Tibial artery (tissue), 4 donors: ENCODE data around the gene NKPD1.

ENCODE experiments used
- DNase-seq, 2 donors: peaks; one replicate each; pipeline ENCODE4 v3.0.0-alpha.2; 2019
- H3K27ac ChIP-seq, 2 donors: fragments of 200-600 bp; sonication (generic) in 1 of 2; 1 replicate in 1 of 2; 2 replicates in 1 of 2; pipeline ENCODE4 v1.5.1; 2018 to 2019; ENCODE audit warnings: mild to moderate bottlenecking in 1 of 2
- H3K27me3 ChIP-seq, 2 donors: fragments of 200-600 bp; sonication (generic) in 1 of 2; one replicate each; pipeline versions ENCODE4 v1.5.1 to v1.6.0; 2016 to 2019
- H3K36me3 ChIP-seq, 3 donors: fragments of 200-600 bp; sonication (generic) in 2 of 3; one replicate each; pipeline ENCODE4 v1.5.1; 2016 to 2019; ENCODE audit warnings: mild to moderate bottlenecking in 2 of 3
- H3K4me1 ChIP-seq, 4 donors: fragments of 200-600 bp; sonication (generic) in 2 of 4; 1 replicate in 3 of 4; 2 replicates in 1 of 4; pipeline ENCODE4 v1.5.1; 2016 to 2019
- H3K4me3 ChIP-seq, 2 donors: fragments of 200-600 bp; sonication (generic) in 1 of 2; 1 replicate in 1 of 2; 2 replicates in 1 of 2; pipeline ENCODE4 v1.5.1; 2018 to 2019; ENCODE audit warnings: mild to moderate bottlenecking in 2 of 2
- H3K9me3 ChIP-seq, 3 donors: fragments of 200-600 bp; sonication (generic) in 1 of 3; one replicate each; pipeline ENCODE4 v1.5.1; 2016 to 2019
- intact Hi-C: fragments of 100-400 bp; cut with DNase I; formaldehyde crosslinking; loops from one replicate; pipeline ENCODE4 v1.15.0; 2023; ENCODE audit warnings: low total_unique reads
- TF ChIP-seq, protein P1 (sequence below), 2 experiments: fragments of 200-600 bp in 1 of 2; fragments of 450-650 bp in 1 of 2; IDR thresholded peaks; one replicate each; pipeline ENCODE4 v1.5.1; 2017 to 2019; ENCODE audit warnings: antibody characterized with exemption in 2 of 2, mild to moderate bottlenecking in 1 of 2, moderate library complexity in 1 of 2

The NKPD1 gene

DNA sequence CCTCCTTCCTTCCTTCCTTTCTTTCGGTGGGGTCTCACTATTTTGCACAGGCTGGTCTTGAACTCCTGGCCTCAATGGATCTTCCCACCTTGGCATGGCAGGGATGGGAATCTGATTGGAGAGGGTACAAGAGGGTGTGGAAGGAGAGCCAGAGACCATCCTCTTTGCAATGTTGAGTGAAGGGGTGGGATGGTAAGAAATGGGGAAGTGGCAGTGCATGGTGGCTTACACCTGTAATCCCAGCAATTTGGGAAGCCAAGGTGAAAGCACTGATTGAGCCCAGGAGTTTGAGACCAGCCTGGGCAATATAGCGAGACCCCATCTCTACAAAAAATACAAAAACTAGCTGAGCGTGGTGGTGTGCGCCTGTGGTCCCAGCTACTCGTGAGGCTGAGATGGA is 23.3 kb upstream of the NKPD1 start:
- Histone ChIP-seq H3K27me3 (no peaks in the 10 kb centered on the region), H3K36me3 (peaks cover 5 to 22% (median 7%) of the 10 kb centered on the region in 3 donors), H3K27ac (no peak overlapping the region), H3K4me1 (peaks cover 0 to 26% (median 21%) of the 10 kb centered on the region in 4 donors), H3K4me3 (no peak overlapping the region), H3K9me3 (no peaks in the 10 kb centered on the region)
- intact Hi-C loops: no loop called here
- TF ChIP-seq, protein P1, sequence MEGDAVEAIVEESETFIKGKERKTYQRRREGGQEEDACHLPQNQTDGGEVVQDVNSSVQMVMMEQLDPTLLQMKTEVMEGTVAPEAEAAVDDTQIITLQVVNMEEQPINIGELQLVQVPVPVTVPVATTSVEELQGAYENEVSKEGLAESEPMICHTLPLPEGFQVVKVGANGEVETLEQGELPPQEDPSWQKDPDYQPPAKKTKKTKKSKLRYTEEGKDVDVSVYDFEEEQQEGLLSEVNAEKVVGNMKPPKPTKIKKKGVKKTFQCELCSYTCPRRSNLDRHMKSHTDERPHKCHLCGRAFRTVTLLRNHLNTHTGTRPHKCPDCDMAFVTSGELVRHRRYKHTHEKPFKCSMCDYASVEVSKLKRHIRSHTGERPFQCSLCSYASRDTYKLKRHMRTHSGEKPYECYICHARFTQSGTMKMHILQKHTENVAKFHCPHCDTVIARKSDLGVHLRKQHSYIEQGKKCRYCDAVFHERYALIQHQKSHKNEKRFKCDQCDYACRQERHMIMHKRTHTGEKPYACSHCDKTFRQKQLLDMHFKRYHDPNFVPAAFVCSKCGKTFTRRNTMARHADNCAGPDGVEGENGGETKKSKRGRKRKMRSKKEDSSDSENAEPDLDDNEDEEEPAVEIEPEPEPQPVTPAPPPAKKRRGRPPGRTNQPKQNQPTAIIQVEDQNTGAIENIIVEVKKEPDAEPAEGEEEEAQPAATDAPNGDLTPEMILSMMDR (IDR thresholded peaks at IDR 0.05): no peak
- no peak for DNase-seq

DNA sequence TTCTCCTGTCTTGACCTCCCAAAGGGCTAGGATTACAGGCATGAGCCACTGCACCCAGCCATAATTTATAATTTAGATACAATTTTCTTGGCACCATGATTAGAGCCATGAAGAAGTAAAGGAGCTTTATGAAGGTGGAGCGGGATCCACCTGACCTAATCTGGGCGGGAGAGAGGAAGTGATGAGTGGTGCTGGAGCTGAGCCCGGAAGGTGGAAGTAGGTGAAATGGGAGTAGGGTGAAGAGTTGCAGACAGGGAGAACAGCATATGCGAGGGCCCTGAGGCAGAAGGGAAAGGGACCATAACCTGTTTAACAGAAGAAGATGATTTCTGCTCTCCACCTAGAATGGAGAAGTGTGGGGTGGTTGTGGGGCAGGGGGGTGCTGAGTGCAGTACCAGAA is 22.0 kb upstream of the NKPD1 start:
- peaks cover 5 to 22% (median 7%) of the 10 kb centered on the region in 3 donors for H3K36me3 ChIP-seq
- intact Hi-C loops: no loop called here
- no peaks in the 10 kb centered on the region for H3K9me3 ChIP-seq
- TF ChIP-seq, protein P1 (IDR thresholded peaks at IDR 0.05): no peak
- no peak overlapping the region for H3K4me3 ChIP-seq
- H3K4me1 ChIP-seq: peaks cover 0 to 27% (median 21%) of the 10 kb centered on the region in 4 donors
- no peaks in the 10 kb centered on the region for H3K27me3 ChIP-seq
- H3K27ac ChIP-seq: no peak overlapping the region
- no peak for DNase-seq

DNA sequence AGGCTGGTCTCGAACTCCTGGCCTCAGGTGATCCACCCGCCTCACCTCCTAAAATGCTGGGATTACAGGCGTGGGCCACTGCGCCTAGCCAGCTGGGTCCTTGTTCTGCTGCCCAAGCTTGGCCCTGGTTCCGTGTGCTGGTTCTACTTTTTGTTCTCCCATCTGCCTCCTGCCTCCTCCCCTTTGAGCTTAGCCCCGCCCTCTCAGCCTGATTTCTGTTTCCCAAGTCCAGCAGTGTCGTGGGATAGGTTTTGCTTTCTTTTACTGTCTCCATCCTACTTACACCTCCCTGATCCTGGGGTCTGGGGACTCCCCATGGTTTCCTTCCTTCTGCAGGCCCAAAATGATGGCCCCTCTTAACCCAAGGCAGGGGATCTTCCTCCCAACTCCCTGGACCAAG is 20.2 kb upstream of the NKPD1 start:
- no peak overlapping the region for H3K4me3 ChIP-seq
- DNase-seq: no peak
- TF ChIP-seq, protein P1 (IDR thresholded peaks at IDR 0.05): no peak
- H3K36me3 ChIP-seq: peaks cover 5 to 22% (median 7%) of the 10 kb centered on the region in 3 donors
- H3K27ac ChIP-seq: no peak overlapping the region
- H3K9me3 ChIP-seq: no peaks in the 10 kb centered on the region
- intact Hi-C loops: no loop called here
- H3K27me3 ChIP-seq: no peaks in the 10 kb centered on the region
- H3K4me1 ChIP-seq: peaks cover 0 to 36% (median 29%) of the 10 kb centered on the region in 4 donors

DNA sequence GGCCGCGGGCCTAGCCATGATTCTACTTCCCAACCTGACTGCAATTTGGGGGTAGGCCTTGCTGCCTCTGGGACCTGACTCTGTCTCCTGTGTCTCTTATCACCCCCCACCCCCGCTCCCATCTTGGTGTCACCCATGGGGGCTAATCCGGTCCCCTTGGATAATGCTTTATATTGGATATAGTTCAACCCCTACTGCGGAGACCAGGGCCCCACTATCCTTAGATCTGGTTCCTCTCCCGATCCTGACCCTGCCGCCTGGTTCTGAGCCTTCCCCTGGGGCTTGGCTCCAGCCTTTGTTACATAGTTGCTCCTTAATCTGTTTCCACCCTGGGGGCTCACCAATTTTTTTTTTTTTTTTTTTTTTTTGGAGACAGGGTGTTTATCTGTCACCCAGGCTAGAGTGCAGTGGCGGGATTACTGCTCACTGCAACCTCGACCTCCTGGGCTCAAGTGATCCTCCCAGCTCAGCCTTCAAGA is 19.1 kb upstream of the NKPD1 start:
- Histone ChIP-seq H3K27me3 (no peaks in the 10 kb centered on the region), H3K9me3 (no peaks in the 10 kb centered on the region), H3K36me3 (peaks cover 5 to 18% (median 7%) of the 10 kb centered on the region in 3 donors), H3K4me3 (peak overlapping the region; percentile 73 to 81), H3K27ac (peak overlapping the region; percentile 90 to 99), H3K4me1 (peaks cover 0 to 36% (median 29%) of the 10 kb centered on the region in 4 donors)
- intact Hi-C loops: no loop called here
- DNase-seq: no peak
- TF ChIP-seq, protein P1 (IDR thresholded peaks at IDR 0.05): no peak

DNA sequence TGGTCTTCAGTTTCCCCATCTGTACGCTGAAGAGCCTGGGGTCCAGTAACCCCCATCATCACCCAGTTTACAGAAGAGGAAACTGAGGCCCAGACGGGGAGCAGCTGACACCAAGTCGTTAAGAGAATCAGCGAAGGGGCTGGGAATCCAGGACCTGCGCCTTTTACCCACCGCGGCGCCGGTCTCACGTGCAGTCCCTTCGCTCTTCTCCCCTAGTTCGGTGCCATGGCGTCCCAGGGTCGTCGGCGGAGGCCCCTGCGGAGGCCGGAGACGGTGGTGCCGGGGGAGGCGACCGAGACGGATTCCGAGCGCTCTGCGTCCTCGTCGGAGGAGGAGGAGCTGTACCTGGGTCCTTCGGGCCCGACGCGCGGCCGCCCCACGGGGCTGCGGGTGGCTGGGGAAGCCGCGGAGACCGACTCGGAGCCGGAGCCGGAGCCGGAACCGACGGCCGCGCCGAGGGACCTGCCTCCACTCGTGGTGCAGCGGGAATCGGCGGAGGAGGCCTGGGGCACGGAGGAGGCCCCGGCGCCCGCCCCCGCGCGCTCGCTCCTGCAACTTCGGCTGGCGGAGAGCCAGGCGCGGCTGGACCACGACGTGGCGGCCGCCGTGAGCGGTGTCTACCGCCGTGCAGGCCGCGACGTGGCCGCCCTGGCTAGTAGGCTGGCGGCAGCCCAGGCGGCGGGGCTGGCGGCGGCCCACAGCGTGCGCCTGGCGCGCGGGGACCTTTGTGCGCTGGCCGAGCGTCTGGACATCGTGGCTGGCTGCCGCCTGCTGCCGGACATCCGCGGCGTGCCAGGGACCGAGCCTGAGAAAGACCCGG is 18.5 kb upstream of the NKPD1 start:
- H3K9me3 ChIP-seq: no peaks in the 10 kb centered on the region
- DNase-seq: no peak
- H3K4me1 ChIP-seq: peaks cover 0 to 36% (median 29%) of the 10 kb centered on the region in 4 donors
- H3K27me3 ChIP-seq: no peaks in the 10 kb centered on the region
- H3K4me3 ChIP-seq: peak overlapping the region; percentile 73 to 81
- H3K27ac ChIP-seq: peak overlapping the region; percentile 90 to 99
- intact Hi-C loops: no loop called here
- H3K36me3 ChIP-seq: peaks cover 5 to 18% (median 7%) of the 10 kb centered on the region in 3 donors
- TF ChIP-seq, protein P1 (IDR thresholded peaks at IDR 0.05): no peak
